HFF-Myc (cell line): ENCODE data around the gene RFESD.
"Not testable (repeated sequence)": the region's sequence is repeated elsewhere in the genome, so short reads cannot be mapped to it uniquely, and the experiment has no call there.

ENCODE experiments used
- DNase-seq: peaks from one replicate; pipeline ENCODE4 v3.0.0-alpha.2; 2011; ENCODE audit warnings: low read depth; ENCODE audit errors: extremely low read depth
- H3K4me3 ChIP-seq: replicated peaks from 2 replicates; pipeline ENCODE4 v1.5.1; 2011; ENCODE audit warnings: low read depth, mild to moderate bottlenecking, control low read depth, low read length
- CTCF ChIP-seq: IDR thresholded peaks from 2 replicates; pipeline ENCODE4 v1.5.1; 2012; ENCODE audit warnings: mild to moderate bottlenecking, low read depth, low read length, control low read depth; ENCODE audit errors: missing control alignments

The RFESD gene

DNA sequence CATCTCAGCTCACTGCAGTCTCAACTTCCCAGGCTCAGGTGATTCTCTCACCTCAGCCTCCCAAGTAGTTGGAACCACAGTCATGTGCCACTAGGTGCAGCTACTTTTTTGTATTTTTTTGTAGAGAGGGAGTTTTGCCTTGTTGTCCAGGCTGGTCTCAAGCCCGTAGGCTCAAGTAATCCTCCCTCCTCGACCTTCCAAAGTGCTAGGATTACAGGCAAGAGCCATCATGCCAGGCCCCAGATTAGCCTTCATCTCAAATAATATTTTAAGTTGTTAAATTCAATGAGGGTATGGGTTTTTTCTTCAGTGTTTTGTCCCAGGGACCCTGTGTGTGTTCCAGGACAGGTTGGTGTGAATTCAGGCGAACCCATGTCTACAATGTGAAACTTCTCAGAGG lies 12.5 kb upstream of the RFESD start:
- DNase-seq: no peak
- no peak for TF ChIP-seq CTCF
- H3K4me3 ChIP-seq: no peak overlapping the region

DNA sequence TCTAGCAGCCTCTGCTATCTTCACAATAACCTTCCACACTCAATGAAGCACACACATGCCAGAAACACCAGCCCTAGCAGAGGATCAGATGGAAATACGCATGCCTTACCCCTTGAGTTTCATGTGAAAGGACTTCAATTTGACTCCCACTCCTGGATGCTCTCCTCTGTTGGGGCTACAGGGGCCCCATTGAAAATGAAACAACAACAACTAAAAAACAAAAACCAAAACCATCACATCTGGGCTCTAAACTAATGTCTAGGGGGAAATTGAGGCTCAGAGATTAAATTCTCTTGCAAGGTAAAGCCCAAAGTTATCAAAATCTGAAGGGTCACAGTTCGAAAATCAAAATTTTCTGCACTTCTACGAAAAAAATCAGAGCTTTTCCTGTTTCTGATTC lies 7.9 kb upstream of the RFESD start:
- TF ChIP-seq CTCF: no peak
- no peak for DNase-seq

DNA sequence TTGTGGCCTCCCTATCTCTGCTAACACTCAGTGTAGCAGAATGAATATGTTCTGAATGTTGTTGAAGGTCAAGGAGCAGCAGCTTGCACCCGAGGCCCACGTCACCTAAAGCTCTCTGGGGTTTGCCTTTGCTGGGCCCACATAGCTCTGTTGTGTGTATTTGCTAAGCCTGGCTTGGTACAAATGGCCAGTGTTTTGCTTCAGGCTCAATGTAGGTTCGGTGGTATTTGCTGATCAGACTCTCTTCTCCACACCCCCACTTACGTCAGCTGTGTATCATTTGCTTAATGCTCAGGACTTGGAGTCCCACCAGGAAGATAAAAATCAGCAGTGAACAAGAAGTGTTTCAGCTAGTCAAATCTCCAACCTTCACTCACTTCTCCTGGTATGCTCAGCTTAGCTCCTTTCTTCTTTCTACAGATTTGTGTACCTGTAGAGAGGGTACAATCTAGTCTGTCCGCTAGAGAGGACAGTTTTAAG lies 4.8 kb upstream of the RFESD start:
- H3K4me3 ChIP-seq: no peak overlapping the region
- DNase-seq: no peak
- TF ChIP-seq CTCF: no peak

More for the DNA sequence above, 7.9 kb upstream of the RFESD start:
- H3K4me3 ChIP-seq: no peak overlapping the region

- H3K4me3 ChIP-seq: no peak overlapping the region
- no peak for TF ChIP-seq CTCF
- DNase-seq: no peak
These were observed 3.4 kb upstream of the RFESD start for GRCh38 chr5:95643152-95643551.

GRCh38 chr5:95644351-95645042 lies 2.1 kb upstream of the RFESD start:
- peak; percentile 81 for TF ChIP-seq CTCF
- DNase-seq: no peak
- H3K4me3 ChIP-seq: no peak overlapping the region

GRCh38 chr5:95646226-95646568 lies 380 bp upstream of the RFESD start:
- H3K4me3 ChIP-seq: peak overlapping the region; percentile 57
- not testable (repeated sequence) for DNase-seq

GRCh38 chr5:95647886-95648860 lies 1.6 kb downstream of the RFESD start:
- TF ChIP-seq CTCF: no peak
- no peak for DNase-seq
- H3K4me3 ChIP-seq: no peak overlapping the region
